Measurements from ENCODE around the gene PTGR2. TPM values are rescaled to one million over a fixed set of nuclear protein-coding genes. Genes with fewer than 3 reads are reported as not detected.
A peak's percentile ranks its signal among the peaks of the same experiment; 100 is the strongest.
"Not testable (repeated sequence)": the region's sequence is repeated elsewhere in the genome, so short reads cannot be mapped to it uniquely, and the experiment has no call there.

Gene PTGR2
- total RNA-seq, 1 donor from 2014 or later, result 15.6 TPM

GRCh38 chr14:73886449-73887317, 35.1 kb downstream of the PTGR2 start, which contains the start of gene ZNF410:
Gene ZNF410 (plus strand): TSS chr14:73886859. CDS start chr14:73892176, 5,317 bp downstream.
- DNase-seq (ENCODE audit: low spot score), result peak; percentile 93

GRCh38 chr14:73887318-73887616, 35.6 kb downstream of the PTGR2 start:
- no peak for DNase-seq (ENCODE audit: low spot score)

- DNase-seq (ENCODE audit: low spot score), result no peak
Observed at GRCh38 chr14:73887694-73888459, 36.2 kb downstream of the PTGR2 start.

- no peak for DNase-seq (ENCODE audit: low spot score)
Observed at GRCh38 chr14:73888460-73888725, 36.8 kb downstream of the PTGR2 start.

- DNase-seq (ENCODE audit: low spot score), result no peak
Observed at GRCh38 chr14:73888971-73889370, 37.3 kb downstream of the PTGR2 start.

GRCh38 chr14:73889376-73889775, 37.7 kb downstream of the PTGR2 start:
- no peak for DNase-seq (ENCODE audit: low spot score)

GRCh38 chr14:73894180-73894687, 42.6 kb downstream of the PTGR2 start:
- not testable (repeated sequence) for DNase-seq (ENCODE audit: low spot score)

- no peak for DNase-seq (ENCODE audit: low spot score)
Observed at GRCh38 chr14:73895939-73896338, 44.3 kb downstream of the PTGR2 start.

GRCh38 chr14:73896521-73896920, 44.9 kb downstream of the PTGR2 start:
- no peak for DNase-seq (ENCODE audit: low spot score)

GRCh38 chr14:73903028-73903427, 51.4 kb downstream of the PTGR2 start:
- no peak for DNase-seq (ENCODE audit: low spot score)

GRCh38 chr14:73909681-73910080, 58.0 kb downstream of the PTGR2 start:
- DNase-seq (ENCODE audit: low spot score), result no peak

GRCh38 chr14:73913256-73913655, 61.6 kb downstream of the PTGR2 start:
- no peak for DNase-seq (ENCODE audit: low spot score)

- no peak for DNase-seq (ENCODE audit: low spot score)
Observed at GRCh38 chr14:73916324-73916723, 64.7 kb downstream of the PTGR2 start.

- DNase-seq (ENCODE audit: low spot score), result not testable (repeated sequence)
Observed at GRCh38 chr14:73919457-73919856, 67.8 kb downstream of the PTGR2 start.

GRCh38 chr14:73924337-73924736, 72.7 kb downstream of the PTGR2 start:
- DNase-seq (ENCODE audit: low spot score), result no peak

Other genes starting within 250 kb of the PTGR2 start
- not detected for gene ACOT6, start 239.3 kb upstream of the PTGR2 start, total RNA-seq
- gene DNAL1, start 206.8 kb upstream of the PTGR2 start, total RNA-seq, result 14.9 TPM
- 33.8 TPM for gene PNMA1, start 137.4 kb upstream of the PTGR2 start, total RNA-seq
- gene ZNF410, start 35.0 kb downstream of the PTGR2 start, total RNA-seq, result 54.7 TPM
- 8.9 TPM for gene FAM161B, start 98.3 kb downstream of the PTGR2 start, total RNA-seq
- 31.4 TPM for gene COQ6, start 98.5 kb downstream of the PTGR2 start, total RNA-seq
- 55.4 TPM for gene ENTPD5, start 167.5 kb downstream of the PTGR2 start, total RNA-seq
- 7.5 TPM for gene BBOF1, start 167.5 kb downstream of the PTGR2 start, total RNA-seq
- 31.7 TPM for gene ALDH6A1, start 232.6 kb downstream of the PTGR2 start, total RNA-seq
- gene LIN52, start 233.1 kb downstream of the PTGR2 start, total RNA-seq, result 14.0 TPM